ENCODE data around the gene LMX1B. TPM values are rescaled to one million over a fixed set of nuclear protein-coding genes. Genes with fewer than 3 reads are reported as not detected.
"Not testable (repeated sequence)": the region's sequence is repeated elsewhere in the genome, so short reads cannot be mapped to it uniquely, and the experiment has no call there.

LMX1B gene
- total and polyA plus RNA-seq, 3 donors from 2014 or later, result 2.8 to 7.6 (median 7.6) TPM

DNA sequence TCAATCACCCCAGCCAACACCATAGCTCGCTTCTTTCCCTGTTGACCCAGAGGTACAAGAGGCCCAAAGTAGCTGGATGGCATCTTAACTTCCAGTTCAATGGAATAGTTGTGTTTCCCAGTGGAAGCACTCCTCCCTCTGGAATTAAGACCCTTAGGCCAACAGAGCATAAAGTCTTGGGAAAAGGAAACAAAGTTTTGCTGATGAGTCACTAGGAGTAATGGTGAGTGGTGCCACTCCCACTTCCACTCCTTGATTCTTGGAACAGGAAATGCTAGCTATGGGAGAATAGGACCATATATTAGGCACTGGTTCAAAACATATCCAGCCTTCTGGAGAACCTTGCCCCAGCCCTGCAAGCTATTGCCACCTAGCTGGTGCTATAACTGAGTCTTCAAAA lies 44.7 kb upstream of the LMX1B start:
- TF ChIP-seq, protein P1, sequence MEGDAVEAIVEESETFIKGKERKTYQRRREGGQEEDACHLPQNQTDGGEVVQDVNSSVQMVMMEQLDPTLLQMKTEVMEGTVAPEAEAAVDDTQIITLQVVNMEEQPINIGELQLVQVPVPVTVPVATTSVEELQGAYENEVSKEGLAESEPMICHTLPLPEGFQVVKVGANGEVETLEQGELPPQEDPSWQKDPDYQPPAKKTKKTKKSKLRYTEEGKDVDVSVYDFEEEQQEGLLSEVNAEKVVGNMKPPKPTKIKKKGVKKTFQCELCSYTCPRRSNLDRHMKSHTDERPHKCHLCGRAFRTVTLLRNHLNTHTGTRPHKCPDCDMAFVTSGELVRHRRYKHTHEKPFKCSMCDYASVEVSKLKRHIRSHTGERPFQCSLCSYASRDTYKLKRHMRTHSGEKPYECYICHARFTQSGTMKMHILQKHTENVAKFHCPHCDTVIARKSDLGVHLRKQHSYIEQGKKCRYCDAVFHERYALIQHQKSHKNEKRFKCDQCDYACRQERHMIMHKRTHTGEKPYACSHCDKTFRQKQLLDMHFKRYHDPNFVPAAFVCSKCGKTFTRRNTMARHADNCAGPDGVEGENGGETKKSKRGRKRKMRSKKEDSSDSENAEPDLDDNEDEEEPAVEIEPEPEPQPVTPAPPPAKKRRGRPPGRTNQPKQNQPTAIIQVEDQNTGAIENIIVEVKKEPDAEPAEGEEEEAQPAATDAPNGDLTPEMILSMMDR (IDR thresholded peaks at IDR 0.05), result no peak
- TF ChIP-seq POLR2A (IDR thresholded peaks at IDR 0.05), result no peak
- intact Hi-C loops (cut with DNase I; ENCODE audit: low total_unique reads), result no loop called here
- H3K9me3 ChIP-seq, result no peaks in the 10 kb centered on the region
- no peaks in the 10 kb centered on the region for H3K27me3 ChIP-seq
- no peak for DNase-seq
- 92 to 100% methylated on average over 1 of the region's 1 CpG for WGBS, 2 donors
- no peaks in the 10 kb centered on the region for H3K4me1 ChIP-seq
- H3K36me3 ChIP-seq (ENCODE audit: low read depth, missing control alignments), result no peaks in the 10 kb centered on the region
- H3K27ac ChIP-seq, result no peak overlapping the region
- no peak overlapping the region for H3K4me3 ChIP-seq

DNA sequence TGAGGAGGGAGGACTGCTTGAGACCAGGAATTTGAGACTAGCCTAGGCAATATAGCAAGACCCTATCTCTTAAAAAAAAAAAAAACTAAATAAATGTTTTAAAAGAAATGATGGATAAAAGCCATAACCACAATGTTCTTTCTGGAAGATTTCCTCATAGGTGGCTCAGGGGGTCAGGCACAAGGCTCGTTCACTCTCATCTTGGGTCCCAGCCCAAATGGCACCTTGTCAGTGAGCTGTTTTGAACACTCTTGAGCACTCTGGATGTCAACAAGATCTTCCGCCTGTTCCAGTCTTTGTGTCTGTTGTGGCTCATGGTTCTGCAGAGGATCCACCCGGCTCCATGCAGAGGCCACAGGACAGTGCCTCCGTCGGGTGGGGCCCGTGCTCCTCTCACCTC lies 35.7 kb upstream of the LMX1B start:
- WGBS, 2 donors, result 65 to 73% methylated on average over 6 of the region's 6 CpGs

DNA sequence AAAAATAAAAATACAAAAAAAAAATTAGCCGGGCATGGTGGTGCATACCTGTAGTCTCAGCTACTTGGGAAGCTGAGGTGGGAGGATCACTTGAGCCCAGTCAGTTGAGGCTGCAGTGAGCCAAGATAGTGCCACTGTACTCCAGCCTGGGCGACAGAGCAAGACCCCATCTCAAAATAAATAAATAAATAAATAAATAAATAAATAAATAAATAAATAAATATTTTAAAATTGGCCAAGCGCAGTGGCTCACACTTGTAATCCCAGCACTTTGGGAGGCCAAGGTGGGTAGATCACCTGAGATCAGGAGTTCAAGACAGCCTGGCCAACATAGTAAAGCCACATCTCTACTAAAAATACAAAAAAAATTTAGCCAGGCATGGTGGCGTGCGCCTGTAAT lies 33.4 kb upstream of the LMX1B start:
- 86 to 87% methylated on average over 5 of the region's 5 CpGs for WGBS, 2 donors
- H3K4me1 ChIP-seq; H3K27ac ChIP-seq; intact Hi-C loops (cut with DNase I; ENCODE audit: low total_unique reads); DNase-seq; H3K36me3 ChIP-seq (ENCODE audit: low read depth, missing control alignments); H3K4me3 ChIP-seq; H3K9me3 ChIP-seq; H3K27me3 ChIP-seq: not testable (repeated sequence)

More for the DNA sequence above, 35.7 kb upstream of the LMX1B start:
- H3K27me3 ChIP-seq, result no peaks in the 10 kb centered on the region
- no peak overlapping the region for H3K4me3 ChIP-seq
- peaks cover under 1% of the 10 kb centered on the region for H3K4me1 ChIP-seq
- no peak overlapping the region for H3K27ac ChIP-seq
- TF ChIP-seq, protein P1 (IDR thresholded peaks at IDR 0.05), result no peak
- TF ChIP-seq POLR2A (IDR thresholded peaks at IDR 0.05), result no peak
- H3K9me3 ChIP-seq, result no peaks in the 10 kb centered on the region
- no peaks in the 10 kb centered on the region for H3K36me3 ChIP-seq (ENCODE audit: low read depth, missing control alignments)
- DNase-seq, result no peak
- intact Hi-C loops (cut with DNase I; ENCODE audit: low total_unique reads), result no loop called here

DNA sequence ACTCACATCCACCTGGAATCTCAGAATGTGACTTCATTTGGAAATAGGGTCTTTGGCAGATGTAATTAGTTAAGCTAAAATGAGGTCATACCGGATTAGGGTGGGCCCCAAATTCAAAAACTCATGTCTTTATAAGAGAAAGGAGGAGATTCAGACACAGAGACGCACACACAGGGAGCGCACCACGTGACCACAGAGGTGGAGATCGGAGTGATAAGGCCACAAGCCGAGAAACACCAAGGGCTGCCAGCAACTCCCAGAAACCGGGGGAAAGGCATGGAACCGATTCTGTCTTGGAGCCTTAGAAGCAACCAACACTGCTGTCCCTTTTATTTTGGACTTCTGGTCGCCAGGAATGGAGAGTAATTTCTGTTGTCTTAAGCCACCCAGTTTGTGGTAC lies 31.8 kb upstream of the LMX1B start:
- intact Hi-C loops (cut with DNase I; ENCODE audit: low total_unique reads), result no loop called here
- TF ChIP-seq, protein P1 (IDR thresholded peaks at IDR 0.05), result no peak
- no peak for TF ChIP-seq POLR2A (IDR thresholded peaks at IDR 0.05)
- no peak for DNase-seq
- no peaks in the 10 kb centered on the region for H3K9me3 ChIP-seq
- WGBS, 2 donors, result 71 to 73% methylated on average over 9 of the region's 9 CpGs
- H3K36me3 ChIP-seq (ENCODE audit: low read depth, missing control alignments), result no peaks in the 10 kb centered on the region
- no peaks in the 10 kb centered on the region for H3K27me3 ChIP-seq
- H3K27ac ChIP-seq, result no peak overlapping the region
- peaks cover 5% of the 10 kb centered on the region for H3K4me1 ChIP-seq
- no peak overlapping the region for H3K4me3 ChIP-seq

DNA sequence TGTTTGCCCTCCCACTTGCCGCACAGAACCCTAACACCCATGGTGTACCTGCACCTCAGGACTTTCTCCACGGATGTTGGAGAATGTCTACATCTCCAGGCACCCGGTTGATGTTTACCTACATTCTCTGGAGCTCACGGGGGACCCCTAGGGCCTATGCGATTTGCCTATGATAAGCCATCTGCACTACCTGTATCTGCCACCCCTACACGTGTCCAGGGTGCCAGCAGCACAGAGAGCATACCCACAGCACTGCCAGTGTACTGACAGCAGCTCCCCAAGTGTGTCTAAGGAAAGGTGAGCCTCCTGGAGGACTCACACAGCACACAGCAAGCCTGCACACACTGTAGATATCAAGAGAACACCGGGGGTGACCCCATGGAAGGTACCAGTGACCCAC lies 31.3 kb upstream of the LMX1B start:
- WGBS, 2 donors, result 75% methylated on average over 1 to 7 of the region's 7 CpGs
- H3K27me3 ChIP-seq, result no peaks in the 10 kb centered on the region
- no peak overlapping the region for H3K27ac ChIP-seq
- H3K4me3 ChIP-seq, result no peak overlapping the region
- no peak for DNase-seq
- H3K4me1 ChIP-seq, result peaks cover 8% of the 10 kb centered on the region
- H3K9me3 ChIP-seq, result no peaks in the 10 kb centered on the region
- intact Hi-C loops (cut with DNase I; ENCODE audit: low total_unique reads), result no loop called here
- no peaks in the 10 kb centered on the region for H3K36me3 ChIP-seq (ENCODE audit: low read depth, missing control alignments)
- no peak for TF ChIP-seq POLR2A (IDR thresholded peaks at IDR 0.05)

DNA sequence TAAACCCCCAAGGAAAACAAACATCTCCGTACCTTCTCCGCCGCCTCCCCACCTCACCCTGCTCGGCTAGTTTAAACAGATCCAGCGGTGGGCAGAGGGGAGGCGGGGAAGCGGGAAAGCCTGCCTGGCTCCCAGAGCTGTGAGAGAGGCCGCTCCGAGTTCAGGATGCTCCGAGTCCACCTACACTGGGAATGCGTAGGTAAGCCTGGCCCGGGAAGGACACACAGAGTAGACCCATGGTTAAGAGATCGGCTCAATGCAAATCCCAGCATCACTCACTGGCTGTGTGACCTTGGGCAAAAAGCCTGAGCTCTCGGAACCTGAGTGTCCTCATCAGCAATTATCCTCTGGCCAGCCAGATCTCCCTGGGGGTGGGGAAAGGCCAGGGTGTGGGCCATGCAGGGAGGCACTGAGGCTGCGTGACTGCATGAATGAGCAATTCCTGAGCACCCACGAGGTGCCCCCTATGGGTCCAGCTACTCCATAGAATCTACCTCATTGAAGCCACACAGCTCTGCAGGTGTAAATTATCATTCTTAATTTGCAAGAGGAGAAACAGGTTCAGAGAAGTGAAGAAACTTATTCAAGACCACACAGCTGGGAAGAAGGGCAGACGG lies 30.5 kb upstream of the LMX1B start:
- DNase-seq, result no peak
- WGBS, 2 donors, result 35 to 40% methylated on average over 17 of the region's 17 CpGs
- H3K27ac ChIP-seq, result no peak overlapping the region
- intact Hi-C loops (cut with DNase I; ENCODE audit: low total_unique reads), result no loop called here
- H3K4me1 ChIP-seq, result peaks cover 14% of the 10 kb centered on the region
- H3K36me3 ChIP-seq (ENCODE audit: low read depth, missing control alignments), result no peaks in the 10 kb centered on the region
- no peaks in the 10 kb centered on the region for H3K9me3 ChIP-seq
- TF ChIP-seq POLR2A (IDR thresholded peaks at IDR 0.05), result no peak
- TF ChIP-seq, protein P1 (IDR thresholded peaks at IDR 0.05), result no peak
- H3K27me3 ChIP-seq, result no peaks in the 10 kb centered on the region
- no peak overlapping the region for H3K4me3 ChIP-seq
